Neural progenitor cell (in vitro differentiated cells): ENCODE data around the gene CACNA2D4.

ENCODE experiments used
- CTCF ChIP-seq: fragments of 200-600 bp; sonication (generic); IDR thresholded peaks from 2 replicates; pipeline ENCODE4 v1.5.1; 2017; ENCODE audit warnings: antibody characterized with exemption, mild to moderate bottlenecking
- EZH2 ChIP-seq: fragments of 200-600 bp; sonication (generic); IDR thresholded peaks from 2 replicates; pipeline ENCODE4 v1.6.1; 2017; ENCODE audit warnings: antibody characterized with exemption, mild to moderate bottlenecking, moderate library complexity
- EZH2phosphoT487 ChIP-seq: fragments of 200-600 bp; sonication (generic); IDR thresholded peaks from 2 replicates; pipeline ENCODE4 v1.6.1; 2017; ENCODE audit warnings: antibody characterized with exemption

GRCh38 chr12:1906579-1906978 is 11.9 kb downstream of the CACNA2D4 start:
- TF ChIP-seq CTCF (no peak), EZH2phosphoT487 (no peak), EZH2 (no peak)
